ENCODE results near the gene KLRK1. TPM values are rescaled to one million over a fixed set of nuclear protein-coding genes. Genes with fewer than 3 reads are reported as not detected.
"Not testable (repeated sequence)": the region's sequence is repeated elsewhere in the genome, so short reads cannot be mapped to it uniquely, and the experiment has no call there.

Gene KLRK1
- total and polyA plus RNA-seq, 12 donors: 0.25 to 5.2 (median 1.4) TPM; not detected in 2

DNA sequence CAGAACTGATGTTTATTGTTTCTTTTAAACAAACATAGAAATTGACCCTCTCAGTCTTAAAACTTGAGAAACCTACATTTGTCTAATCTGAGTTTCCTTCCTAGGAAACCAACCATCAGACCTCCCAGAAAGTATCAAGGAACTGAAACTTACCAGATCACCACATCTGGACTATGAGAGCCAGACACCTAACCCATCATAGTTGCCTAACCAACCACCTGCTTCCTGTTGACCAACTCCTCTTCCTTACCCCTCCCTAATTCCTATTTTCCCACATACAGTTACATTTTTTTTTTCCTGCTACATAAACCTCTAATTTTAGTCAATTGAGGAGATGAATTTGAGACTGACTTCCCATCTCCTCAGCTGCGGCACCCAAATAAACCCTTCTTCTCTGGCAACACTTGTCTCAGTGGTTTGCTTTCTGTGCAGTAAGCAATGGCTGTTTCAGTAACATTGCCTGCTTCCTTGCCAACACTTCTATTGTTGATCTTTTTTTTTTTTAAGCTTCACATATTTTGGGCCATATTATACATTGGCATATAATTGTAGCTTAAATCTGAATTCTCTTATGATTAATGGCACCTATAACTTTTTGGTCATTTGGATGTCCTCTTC lies 47.8 kb downstream of the KLRK1 start:
- Histone ChIP-seq H3K36me3 (replicated peaks in 1 of 2) (no peaks in the 10 kb centered on the region), H3K4me3 (no peak overlapping the region), H3K27me3 (no peaks in the 10 kb centered on the region), H3K4me1 (replicated peaks in 1 of 2) (no peaks in the 10 kb centered on the region), H3K27ac (no peak overlapping the region), H3K9me3 (replicated peaks in 1 of 3) (no peaks in the 10 kb centered on the region)
- intact Hi-C loops (cut with DNase I): no loop called here
- WGBS, 4 donors: 87 to 91% (median 88%) methylated on average over 1 of the region's 1 CpG
- TF ChIP-seq POLR2A (IDR thresholded peaks at IDR 0.05): no peak
- TF ChIP-seq, protein P1, sequence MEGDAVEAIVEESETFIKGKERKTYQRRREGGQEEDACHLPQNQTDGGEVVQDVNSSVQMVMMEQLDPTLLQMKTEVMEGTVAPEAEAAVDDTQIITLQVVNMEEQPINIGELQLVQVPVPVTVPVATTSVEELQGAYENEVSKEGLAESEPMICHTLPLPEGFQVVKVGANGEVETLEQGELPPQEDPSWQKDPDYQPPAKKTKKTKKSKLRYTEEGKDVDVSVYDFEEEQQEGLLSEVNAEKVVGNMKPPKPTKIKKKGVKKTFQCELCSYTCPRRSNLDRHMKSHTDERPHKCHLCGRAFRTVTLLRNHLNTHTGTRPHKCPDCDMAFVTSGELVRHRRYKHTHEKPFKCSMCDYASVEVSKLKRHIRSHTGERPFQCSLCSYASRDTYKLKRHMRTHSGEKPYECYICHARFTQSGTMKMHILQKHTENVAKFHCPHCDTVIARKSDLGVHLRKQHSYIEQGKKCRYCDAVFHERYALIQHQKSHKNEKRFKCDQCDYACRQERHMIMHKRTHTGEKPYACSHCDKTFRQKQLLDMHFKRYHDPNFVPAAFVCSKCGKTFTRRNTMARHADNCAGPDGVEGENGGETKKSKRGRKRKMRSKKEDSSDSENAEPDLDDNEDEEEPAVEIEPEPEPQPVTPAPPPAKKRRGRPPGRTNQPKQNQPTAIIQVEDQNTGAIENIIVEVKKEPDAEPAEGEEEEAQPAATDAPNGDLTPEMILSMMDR (IDR thresholded peaks at IDR 0.05): no peak
- no peak for DNase-seq

DNA sequence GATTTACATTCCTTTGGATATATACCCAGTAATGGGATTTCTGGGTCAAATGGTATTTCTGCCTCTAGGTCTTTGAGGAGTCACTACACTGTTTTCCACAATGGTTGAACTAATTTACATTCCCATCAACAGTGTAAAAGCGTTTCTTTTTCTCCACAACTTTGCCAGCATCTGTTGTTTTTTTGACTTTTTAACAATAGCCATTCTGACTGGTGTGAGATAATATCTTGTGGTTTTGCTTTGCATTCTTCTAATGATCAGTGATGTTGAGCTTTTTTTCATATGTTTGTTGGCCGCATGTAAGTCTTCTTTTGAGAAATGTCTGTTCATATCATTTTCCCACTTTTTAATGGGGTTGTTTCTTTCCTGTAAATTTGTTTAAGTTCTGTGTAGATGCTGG lies 48.9 kb downstream of the KLRK1 start:
- DNase-seq; H3K9me3 ChIP-seq (replicated peaks in 1 of 3); intact Hi-C loops (cut with DNase I); H3K27me3 ChIP-seq; H3K36me3 ChIP-seq (replicated peaks in 1 of 2); H3K4me3 ChIP-seq; H3K27ac ChIP-seq; H3K4me1 ChIP-seq (replicated peaks in 1 of 2): not testable (repeated sequence)
- 67 to 87% (median 74%) methylated on average over 2 of the region's 2 CpGs for WGBS, 4 donors

DNA sequence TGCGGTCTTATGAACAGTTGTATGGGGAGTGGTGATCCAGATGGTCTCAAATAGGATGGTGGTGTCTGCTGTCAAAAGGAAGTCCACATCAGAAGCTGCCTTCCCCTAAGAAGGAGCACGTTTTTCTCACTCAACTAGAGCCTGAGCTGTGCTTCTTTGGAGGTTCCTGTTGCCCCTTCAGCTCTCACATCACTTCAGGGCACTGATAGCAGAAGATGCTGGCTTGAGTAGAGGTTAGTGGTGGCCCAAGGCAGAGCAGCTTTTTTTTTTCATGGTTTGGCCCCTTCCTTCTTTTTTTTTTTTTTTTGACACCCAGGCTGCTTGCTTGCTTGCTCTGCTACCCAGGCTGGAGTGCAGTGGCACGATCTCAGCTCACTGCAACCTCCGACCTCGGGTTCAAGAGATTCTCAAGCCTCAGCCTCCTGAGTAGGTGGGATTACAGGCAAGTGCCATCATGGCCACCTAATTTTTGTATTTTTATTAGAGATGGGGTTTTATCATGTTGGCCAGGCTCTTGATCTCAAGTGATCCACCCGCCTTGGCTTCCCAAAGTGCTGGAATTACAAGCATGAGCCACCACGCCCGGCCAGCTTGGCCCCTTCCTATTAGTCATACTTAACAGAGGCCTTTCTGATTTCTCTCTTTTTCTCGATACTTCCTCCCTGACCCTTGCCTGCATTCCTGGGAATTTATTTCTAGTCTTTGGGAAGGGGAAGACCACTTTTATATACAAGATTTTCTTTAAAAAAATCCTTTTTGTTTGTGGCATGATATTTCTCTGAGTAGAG lies 50.6 kb downstream of the KLRK1 start:
- Histone ChIP-seq H3K9me3 (replicated peaks in 1 of 3) (no peaks in the 10 kb centered on the region), H3K36me3 (replicated peaks in 1 of 2) (no peaks in the 10 kb centered on the region), H3K27ac (no peak overlapping the region), H3K4me1 (replicated peaks in 1 of 2) (no peaks in the 10 kb centered on the region), H3K4me3 (no peak overlapping the region), H3K27me3 (no peaks in the 10 kb centered on the region)
- TF ChIP-seq POLR2A (IDR thresholded peaks at IDR 0.05): no peak
- TF ChIP-seq, protein P1 (IDR thresholded peaks at IDR 0.05): no peak
- WGBS, 4 donors: 75 to 79% (median 77%) methylated on average over 9 of the region's 9 CpGs
- no peak for DNase-seq
- intact Hi-C loops (cut with DNase I): loop anchor here in 1 of 2 donors (10.0 kb wide), 1 partner anchor 226 kb away; no protein-coding TSS in a partner anchor

DNA sequence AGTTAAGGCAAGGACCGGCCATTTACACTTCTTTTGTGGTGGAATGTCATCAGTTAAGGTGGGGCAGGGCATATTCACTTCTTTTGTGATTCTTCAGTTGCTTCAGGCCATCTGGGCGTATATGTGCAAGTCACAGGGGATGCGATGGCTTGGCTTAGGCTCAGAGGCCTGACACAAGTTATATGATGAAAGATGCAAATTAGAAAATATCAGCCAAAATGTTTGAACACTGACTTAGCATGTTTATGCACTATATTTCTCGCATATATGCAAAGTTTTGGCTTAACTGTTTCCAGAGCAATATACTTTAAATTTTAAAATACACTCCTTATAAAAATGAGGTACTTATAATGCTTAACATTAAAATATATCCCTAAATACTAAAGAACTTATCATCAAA lies 51.4 kb downstream of the KLRK1 start:
- intact Hi-C loops (cut with DNase I): loop anchor here in 1 of 2 donors (10.0 kb wide), 1 partner anchor 226 kb away; no protein-coding TSS in a partner anchor
- not testable (repeated sequence) for H3K4me3 ChIP-seq; H3K36me3 ChIP-seq (replicated peaks in 1 of 2); H3K27ac ChIP-seq; H3K9me3 ChIP-seq (replicated peaks in 1 of 3); H3K4me1 ChIP-seq (replicated peaks in 1 of 2); DNase-seq; H3K27me3 ChIP-seq
- 73 to 95% (median 82%) methylated on average over 4 of the region's 4 CpGs for WGBS, 4 donors

DNA sequence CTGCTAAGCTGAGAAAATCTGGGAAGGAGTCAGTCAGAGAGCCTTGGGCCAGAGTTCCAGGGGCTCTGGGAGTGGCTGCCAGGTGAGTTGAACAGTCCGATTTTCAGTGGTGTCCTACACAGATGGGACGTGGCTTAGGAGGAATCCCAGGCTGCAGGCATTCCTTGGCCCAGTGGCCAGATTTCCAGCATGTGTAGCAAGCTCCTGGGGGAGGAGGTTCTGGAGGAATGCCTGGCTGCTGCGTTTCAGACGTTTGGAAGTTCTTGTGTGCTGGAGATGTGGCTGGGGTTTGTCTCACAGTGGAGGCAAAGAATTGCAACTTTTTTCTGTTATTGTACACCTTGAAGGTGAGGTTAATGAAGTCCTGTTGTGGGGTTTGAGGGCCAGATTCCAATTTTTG lies 53.6 kb downstream of the KLRK1 start:
- H3K36me3 ChIP-seq (replicated peaks in 1 of 2); H3K4me3 ChIP-seq; H3K27ac ChIP-seq; H3K4me1 ChIP-seq (replicated peaks in 1 of 2); H3K27me3 ChIP-seq; H3K9me3 ChIP-seq (replicated peaks in 1 of 3); DNase-seq: not testable (repeated sequence)
- WGBS, 4 donors: 60 to 69% (median 66%) methylated on average over 3 to 4 of the region's 4 CpGs
- intact Hi-C loops (cut with DNase I): loop anchor here in 1 of 2 donors (10.0 kb wide), 1 partner anchor 229 kb away; no protein-coding TSS in a partner anchor

Data from adrenal gland (tissue), 12 donors.